HG03439 (cell line): Measurements from ENCODE around the gene PLEKHA8.
A peak's percentile ranks its signal among the peaks of the same experiment; 100 is the strongest.
"Not testable (repeated sequence)": the region's sequence is repeated elsewhere in the genome, so short reads cannot be mapped to it uniquely, and the experiment has no call there.

Experiments
- ATAC-seq: cut with Tn5 transposase; IDR thresholded peaks from one replicate; pipeline ENCODE4 v1.9.1; 2021; ENCODE audit warnings: mild to moderate bottlenecking, moderate library complexity; ENCODE audit not compliant: unreplicated experiment

Gene PLEKHA8

GRCh38 chr7:30093420-30093952, 65.3 kb downstream of the PLEKHA8 start:
- no peak for ATAC-seq

GRCh38 chr7:30098599-30098998, 70.4 kb downstream of the PLEKHA8 start:
- not testable (repeated sequence) for ATAC-seq

GRCh38 chr7:30102281-30102680, 74.1 kb downstream of the PLEKHA8 start:
- ATAC-seq: no peak

- no peak for ATAC-seq
These were observed 75.9 kb downstream of the PLEKHA8 start for GRCh38 chr7:30104157-30104556.

DNA sequence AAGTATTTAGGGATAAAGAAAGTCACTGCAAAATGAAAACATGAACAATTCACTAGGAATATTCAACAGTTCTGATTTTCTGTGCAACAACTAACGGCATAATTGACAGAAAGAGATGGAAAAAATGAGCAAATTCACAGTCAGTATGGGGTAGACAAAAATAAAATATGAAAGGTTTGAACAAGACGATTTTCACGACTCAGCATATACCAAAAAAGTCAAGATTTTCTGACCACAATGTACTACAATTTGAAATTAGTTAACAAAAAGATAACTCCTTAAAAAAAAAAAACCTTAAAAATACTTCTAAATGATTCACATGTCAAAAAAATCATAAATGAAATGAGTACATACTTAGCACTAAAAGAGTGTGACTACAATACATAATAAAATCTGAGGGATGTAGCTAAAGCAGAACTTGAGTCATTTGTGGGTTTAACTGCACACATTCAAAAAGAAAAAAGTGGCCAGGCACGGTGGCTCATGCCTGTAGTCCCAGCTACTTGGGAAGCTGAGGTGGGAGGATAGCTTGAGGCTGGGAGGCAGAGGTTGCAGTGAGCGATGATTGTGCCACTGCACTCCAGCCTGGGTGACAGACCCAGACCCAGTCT, 84.0 kb downstream of the PLEKHA8 start:
- no peak for ATAC-seq

DNA sequence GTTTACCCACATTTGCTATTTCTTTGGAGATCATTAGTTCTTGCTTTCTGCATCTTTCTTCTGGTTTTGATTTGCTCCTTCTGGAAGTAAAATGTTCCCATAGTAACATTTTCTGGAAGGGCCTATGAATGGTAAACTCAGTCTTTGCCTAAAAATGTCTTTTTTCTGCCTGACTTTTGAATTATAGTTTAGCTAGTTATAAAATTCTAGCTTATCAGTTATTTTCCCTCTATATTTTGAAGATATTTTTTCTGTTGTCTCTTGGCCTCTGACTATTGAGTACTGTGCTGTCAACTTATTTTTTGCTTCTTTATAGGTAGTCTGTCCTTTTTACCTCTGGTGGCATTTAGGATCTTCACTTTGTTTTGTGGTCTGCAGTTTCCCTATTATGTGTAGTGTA, 84.9 kb downstream of the PLEKHA8 start:
- ATAC-seq: no peak

DNA sequence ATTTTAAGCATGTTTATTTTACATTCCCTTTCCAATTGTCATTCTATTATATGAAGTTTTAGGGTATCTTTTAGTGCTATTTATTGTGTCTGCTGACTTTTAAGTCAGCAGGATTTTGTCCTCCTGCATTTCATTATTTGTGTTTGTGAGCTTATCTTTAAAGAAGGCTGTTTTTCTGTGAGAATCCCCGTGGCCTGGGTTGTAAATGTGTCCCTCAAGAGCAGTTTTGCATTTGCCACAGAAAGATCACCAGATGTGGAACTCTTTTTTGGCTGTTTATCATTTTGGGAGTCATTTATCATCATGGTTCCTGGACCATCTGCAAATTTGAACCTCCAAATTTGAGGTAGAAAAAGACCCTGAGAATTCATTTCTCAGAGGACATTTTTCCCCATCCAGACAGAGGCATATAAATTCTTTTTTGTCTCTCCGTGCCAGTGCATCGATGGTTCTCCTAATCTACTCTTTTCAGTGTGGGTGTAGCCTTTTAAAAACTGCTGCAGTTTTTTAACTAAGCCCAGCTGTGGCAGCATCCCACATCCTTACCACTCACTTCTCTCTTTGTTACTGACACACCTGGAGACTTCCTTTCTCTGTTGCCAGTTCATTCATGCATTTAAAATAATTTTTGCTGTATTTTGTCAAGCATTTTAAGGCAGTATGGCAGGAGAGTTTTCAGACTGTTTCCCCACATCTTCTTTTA, 86.5 kb downstream of the PLEKHA8 start:
- no peak for ATAC-seq

DNA sequence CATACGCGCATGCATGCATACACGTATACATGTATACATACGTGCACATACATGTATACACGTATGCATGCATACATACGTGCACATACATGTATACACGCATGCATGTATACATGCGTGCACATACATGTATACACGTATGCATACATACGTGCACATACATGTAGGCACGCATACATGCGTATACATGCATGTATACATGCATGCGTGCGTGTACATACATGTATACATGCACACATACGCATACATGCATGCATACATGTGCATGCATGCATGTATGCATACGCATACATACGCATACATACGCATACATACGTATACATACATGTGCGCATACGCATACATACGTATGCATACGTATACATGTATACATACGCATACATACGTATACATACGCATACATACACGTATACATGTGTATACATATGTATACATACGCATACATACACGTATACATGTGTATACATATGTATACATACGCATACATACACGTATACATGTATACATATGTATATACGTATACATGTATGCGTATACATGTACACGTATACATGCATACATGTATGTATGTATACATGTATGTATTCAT, 87.6 kb downstream of the PLEKHA8 start:
- ATAC-seq: no peak

DNA sequence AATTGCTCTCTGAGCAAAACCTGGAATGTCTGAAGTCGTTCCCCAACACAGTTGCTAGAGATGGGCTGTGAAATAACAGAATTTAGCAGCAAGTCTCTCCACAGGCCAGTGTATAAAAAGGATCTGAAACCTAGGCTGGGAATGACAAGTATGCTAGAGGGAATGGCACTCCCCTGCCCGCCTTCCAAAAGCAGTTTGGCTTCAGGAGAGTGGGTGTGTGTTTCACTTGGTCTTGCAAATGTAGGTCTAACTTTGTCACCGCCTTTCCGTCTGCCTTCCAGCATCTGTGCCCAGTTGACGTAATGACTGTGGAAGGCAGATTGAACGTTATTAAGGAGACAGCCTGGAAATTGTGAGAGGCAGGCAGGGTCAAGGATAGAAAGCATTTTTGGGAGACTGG, 88.6 kb downstream of the PLEKHA8 start:
- ATAC-seq: no peak

GRCh38 chr7:30117896-30118295, 89.7 kb downstream of the PLEKHA8 start:
- no peak for ATAC-seq

GRCh38 chr7:30119890-30120577, 91.8 kb downstream of the PLEKHA8 start:
- no peak for ATAC-seq

DNA sequence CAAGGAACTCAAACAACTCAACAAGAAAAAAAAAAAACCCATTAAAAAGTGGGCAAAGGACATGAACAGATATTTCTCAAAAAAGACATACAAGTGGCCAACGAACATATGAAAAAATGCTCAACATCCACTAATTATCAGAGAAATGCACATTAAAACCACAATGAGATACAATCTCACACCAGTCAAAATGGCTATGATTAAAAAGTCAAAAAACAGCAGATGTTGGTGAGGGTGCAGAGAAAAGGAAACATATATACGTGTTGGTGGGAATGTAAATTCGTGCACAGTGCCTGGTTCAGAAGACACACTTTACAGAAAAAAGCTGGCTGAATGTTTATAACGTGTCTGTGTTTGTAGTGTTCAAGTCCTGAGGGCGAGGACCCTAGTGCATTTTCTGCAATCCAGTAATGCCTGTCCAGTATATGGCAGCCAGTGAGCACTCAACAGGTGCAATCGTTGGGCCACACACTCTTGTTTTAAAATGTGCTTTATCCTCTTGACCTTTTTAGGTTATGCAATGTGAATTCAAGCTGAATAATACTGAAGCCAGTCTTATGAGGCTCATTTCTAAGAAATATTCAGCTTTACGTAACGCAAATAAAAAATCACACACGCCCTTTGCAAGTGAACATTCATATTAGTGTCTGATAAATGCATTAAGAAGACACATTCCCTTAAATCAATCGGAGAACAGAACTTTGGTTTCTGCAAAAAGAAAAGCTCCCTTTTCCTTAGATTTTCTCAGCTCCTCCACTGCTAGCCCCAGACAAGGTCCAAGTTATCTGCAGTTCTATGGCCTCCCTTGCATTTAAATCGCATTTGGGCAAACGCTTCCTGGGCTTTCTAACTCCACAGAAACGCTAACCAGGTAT, 105.8 kb downstream of the PLEKHA8 start:
- ATAC-seq: no peak

GRCh38 chr7:30134611-30135300, 106.5 kb downstream of the PLEKHA8 start, which contains the start of gene MTURN:
TSS of gene MTURN (plus strand) at chr7:30134986. CDS start at chr7:30135137, 151 bp downstream.
- ATAC-seq: peak; percentile 86

GRCh38 chr7:30135301-30136116, 107.3 kb downstream of the PLEKHA8 start:
- peak; percentile 30 for ATAC-seq

DNA sequence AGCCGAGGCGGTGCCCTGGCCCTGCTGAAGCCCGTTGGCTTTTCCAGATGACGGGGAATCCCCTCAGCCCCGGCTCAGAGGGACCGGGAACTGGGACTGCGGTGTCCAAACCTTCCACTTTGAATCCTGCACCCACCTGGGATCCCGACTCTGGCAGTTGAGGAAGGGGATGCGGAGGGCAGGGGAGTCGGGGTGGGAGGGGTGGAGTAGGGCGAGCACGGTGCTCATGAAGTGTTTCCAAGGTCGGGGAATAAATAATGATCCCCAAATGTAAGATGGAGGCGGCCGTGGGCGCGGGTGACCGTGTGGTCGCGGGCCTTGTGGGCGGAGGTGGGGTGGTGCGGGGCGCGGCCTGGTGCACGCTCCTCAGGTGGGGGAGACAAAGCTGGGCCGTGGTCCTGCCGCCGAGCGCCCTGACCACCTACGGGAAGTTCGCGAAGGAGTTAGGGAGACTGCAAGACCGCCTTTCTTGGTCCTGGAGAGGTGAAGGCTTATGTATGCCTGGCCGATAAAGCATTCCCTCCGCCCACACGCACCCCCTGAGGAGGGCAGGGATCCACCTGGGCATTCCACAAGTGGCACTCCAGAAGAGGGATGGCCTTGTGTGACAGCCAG, 108.0 kb downstream of the PLEKHA8 start:
- no peak for ATAC-seq

GRCh38 chr7:30136743-30137485, 108.7 kb downstream of the PLEKHA8 start:
- ATAC-seq: no peak

DNA sequence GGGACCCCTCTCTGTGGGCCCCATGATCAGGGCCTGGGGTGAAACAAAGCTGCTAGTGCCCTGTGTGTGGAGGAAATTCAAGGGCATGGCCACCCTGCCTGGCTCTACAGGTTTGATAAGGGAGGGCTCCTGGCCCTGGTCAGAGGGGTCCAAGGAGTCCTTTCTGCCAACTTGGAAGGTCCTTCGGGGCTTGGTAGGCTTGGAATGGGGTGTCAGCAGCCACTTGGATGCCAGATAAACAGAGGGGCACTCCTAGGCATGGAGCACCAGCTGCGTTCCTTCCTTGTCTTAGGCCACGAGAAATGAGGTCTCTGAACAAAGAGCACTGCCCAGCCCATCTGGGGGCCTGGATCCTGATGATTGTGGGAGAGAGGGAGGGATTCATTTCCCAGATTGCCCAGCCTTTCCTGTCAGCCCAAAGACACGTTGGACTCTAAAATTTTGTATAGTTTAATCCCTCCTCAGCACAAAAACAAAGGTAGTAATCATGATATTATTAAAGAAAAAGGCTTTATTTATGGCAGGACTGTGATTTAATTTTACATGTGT, 111.7 kb downstream of the PLEKHA8 start:
- ATAC-seq: no peak

DNA sequence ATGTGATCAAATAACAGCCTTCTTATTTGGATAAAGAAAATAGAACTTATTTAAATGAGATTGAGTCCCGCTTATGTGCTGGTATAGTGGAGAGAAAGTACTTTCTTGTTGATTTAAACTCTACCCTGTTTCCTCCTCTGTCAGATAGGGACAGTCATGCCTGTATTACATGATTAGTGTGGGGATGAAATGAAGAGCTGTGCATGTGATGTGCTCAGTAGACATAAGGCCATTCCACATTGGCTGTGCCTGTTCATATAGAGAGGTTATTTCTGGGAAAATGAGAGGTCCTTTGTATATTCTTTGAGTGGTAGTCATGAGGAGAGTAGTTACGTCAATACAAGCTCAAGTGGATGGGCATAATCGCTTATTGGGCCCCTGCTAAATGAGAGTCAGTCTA, 112.2 kb downstream of the PLEKHA8 start:
- ATAC-seq: no peak
